HepG2 (cell line): ENCODE measurements around the gene DOCK10.

Source experiments
- BRCA1 ChIP-seq: sonication (generic); formaldehyde crosslinking; IDR thresholded peaks from 2 replicates; pipeline ENCODE4 v1.4.0; 2020; ENCODE audit warnings: missing genetic modification reagents
- EP300 ChIP-seq, 3 experiments: sonication (generic) in 1 of 3; formaldehyde crosslinking in 1 of 3; IDR thresholded peaks; 2 replicates each; pipeline versions ENCODE4 v1.5.1 to v1.6.1; 2011 to 2020; ENCODE audit warnings: low read depth in 2 of 3, low read length in 2 of 3, borderline replicate concordance in 1 of 3, improper control_type of control experiment in 1 of 3, mild to moderate bottlenecking in 1 of 3, missing genetic modification reagents in 1 of 3, moderate library complexity in 1 of 3
- ERF ChIP-seq: IDR thresholded peaks from 2 replicates; pipeline ENCODE4 v1.6.1; 2018; ENCODE audit warnings: missing biosample characterization, missing genetic modification reagents
- ETV6 ChIP-seq: sonication (generic); formaldehyde crosslinking; conservative IDR thresholded peaks from 2 replicates; pipeline ENCODE4 v1.4.0; 2020; ENCODE audit warnings: missing genetic modification reagents
- FOSL2 ChIP-seq: sonication (generic); formaldehyde crosslinking; IDR thresholded peaks from 2 replicates; pipeline ENCODE4 v1.4.0; 2020; ENCODE audit warnings: missing genetic modification reagents
- TRIM24 ChIP-seq: sonication (generic); formaldehyde crosslinking; IDR thresholded peaks from 2 replicates; pipeline ENCODE4 v1.8.0; 2022; ENCODE audit warnings: mild to moderate bottlenecking, missing genetic modification reagents
- ZC3H13 ChIP-seq: sonication (generic); formaldehyde crosslinking; IDR thresholded peaks from 2 replicates; pipeline ENCODE4 v1.8.1; 2023; ENCODE audit warnings: mild to moderate bottlenecking, missing genetic modification reagents, moderate library complexity
- ZFY ChIP-seq: sonication (generic); formaldehyde crosslinking; IDR thresholded peaks from 2 replicates; pipeline ENCODE4 v1.4.0; 2020; ENCODE audit warnings: missing genetic modification reagents
- ZNF205 ChIP-seq: IDR thresholded peaks from 2 replicates; pipeline ENCODE4 v1.6.1; 2018; ENCODE audit warnings: missing biosample characterization, missing genetic modification reagents
- ZNF609 ChIP-seq: sonication (generic); formaldehyde crosslinking; IDR thresholded peaks from 2 replicates; pipeline ENCODE4 v1.4.0; 2020; ENCODE audit warnings: mild to moderate bottlenecking, missing genetic modification reagents, borderline replicate concordance
- ZNF781 ChIP-seq: sonication (generic); formaldehyde crosslinking; IDR thresholded peaks from 2 replicates; pipeline ENCODE4 v1.5.1; 2020; ENCODE audit warnings: borderline replicate concordance, mild to moderate bottlenecking, missing genetic modification reagents; ENCODE audit errors: not compliant biosample characterization
- ZNF790 ChIP-seq: sonication (generic); formaldehyde crosslinking; IDR thresholded peaks from 2 replicates; pipeline ENCODE4 v1.8.0; 2022; ENCODE audit warnings: missing genetic modification reagents, mild to moderate bottlenecking, borderline replicate concordance
- TF ChIP-seq, protein P1 (sequence below): sonication (generic); formaldehyde crosslinking; IDR thresholded peaks from 2 replicates; pipeline ENCODE4 v1.8.0; 2022; ENCODE audit warnings: low read depth, missing genetic modification reagents

DNA sequence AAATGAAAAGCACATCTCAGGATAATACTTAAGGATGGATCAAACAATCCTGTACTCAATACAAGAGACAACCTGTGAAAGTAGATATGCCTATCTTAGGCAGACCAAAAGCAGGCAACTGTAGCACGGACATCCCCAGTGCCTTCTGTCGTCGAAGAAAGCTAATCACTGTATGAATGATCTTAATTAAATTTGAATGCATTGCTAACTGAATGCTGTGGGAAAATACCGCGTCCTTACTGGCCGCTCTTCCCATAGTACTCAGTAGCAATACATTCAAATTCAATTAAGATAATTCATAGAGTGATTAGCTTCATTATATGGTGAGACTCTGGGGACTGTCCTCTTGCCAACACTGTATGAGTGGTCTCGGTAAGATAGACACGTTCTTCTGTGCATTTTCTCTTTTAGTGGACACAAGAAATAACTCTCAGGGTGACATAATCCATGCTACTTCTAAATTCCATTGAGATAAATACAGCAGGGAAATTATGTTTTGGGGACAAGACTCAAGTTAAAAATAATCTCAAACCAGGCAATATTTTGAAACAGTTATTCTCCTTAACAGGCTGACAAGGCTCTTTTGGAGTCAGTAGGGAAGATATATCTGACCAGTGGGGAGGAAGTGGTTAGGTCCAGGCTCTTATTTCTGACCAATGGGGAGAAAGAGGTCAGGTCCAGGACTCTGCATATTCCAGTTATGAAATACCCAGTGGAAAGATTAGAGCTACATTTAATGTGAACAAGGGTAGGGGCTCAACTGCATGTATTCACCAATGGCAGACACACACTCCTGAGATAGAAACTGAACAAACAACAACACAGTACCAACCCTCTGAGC lies 97.3 kb downstream of the DOCK10 start:
- no peak for TF ChIP-seq ZNF790 (CRISPR knock-in tag)
- TF ChIP-seq TRIM24 (CRISPR knock-in tag): no peak
- no peak for TF ChIP-seq ERF (CRISPR knock-in tag)
- TF ChIP-seq ZNF781: no peak
- no peak for TF ChIP-seq ZNF205
- TF ChIP-seq, protein P1, sequence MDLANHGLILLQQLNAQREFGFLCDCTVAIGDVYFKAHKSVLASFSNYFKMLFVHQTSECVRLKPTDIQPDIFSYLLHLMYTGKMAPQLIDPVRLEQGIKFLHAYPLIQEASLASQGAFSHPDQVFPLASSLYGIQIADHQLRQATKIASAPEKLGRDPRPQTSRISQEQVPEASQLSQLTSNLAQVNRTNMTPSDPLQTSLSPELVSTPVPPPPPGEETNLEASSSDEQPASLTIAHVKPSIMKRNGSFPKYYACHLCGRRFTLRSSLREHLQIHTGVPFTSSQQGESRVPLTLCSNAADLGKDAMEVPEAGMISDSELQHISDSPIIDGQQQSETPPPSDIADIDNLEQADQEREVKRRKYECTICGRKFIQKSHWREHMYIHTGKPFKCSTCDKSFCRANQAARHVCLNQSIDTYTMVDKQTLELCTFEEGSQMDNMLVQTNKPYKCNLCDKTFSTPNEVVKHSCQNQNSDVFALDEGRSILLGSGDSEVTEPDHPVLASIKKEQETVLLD (CRISPR knock-in tag): no peak
- no peak for TF ChIP-seq ETV6 (CRISPR knock-in tag)
- TF ChIP-seq ZFY: no peak
- TF ChIP-seq FOSL2 (CRISPR knock-in tag): no peak
- no peak for TF ChIP-seq EP300 (IDR thresholded peaks at IDR 0.05; ENCODE audit: low read depth in 2 of 2, low read length in 2 of 2)
- TF ChIP-seq EP300 (CRISPR knock-in tag; IDR thresholded peaks at IDR 0.05; ENCODE audit: borderline replicate concordance): no peak
- no peak for TF ChIP-seq BRCA1 (CRISPR knock-in tag)
- no peak for TF ChIP-seq ZNF609 (CRISPR knock-in tag)
- no peak for TF ChIP-seq ZC3H13 (CRISPR knock-in tag)
